Activated naive CD8-positive, alpha-beta T cell treated with anti-CD3 and anti-CD28 coated beads, Interleukin-2, amount 50 U/mL, for 16 hours (primary cell): ENCODE results near the gene VDR.

ENCODE experiments used
- DNase-seq: peaks from one replicate; pipeline ENCODE4 v3.0.0-alpha.2; 2020; ENCODE audit warnings: low read depth, low spot score

Gene VDR

DNA sequence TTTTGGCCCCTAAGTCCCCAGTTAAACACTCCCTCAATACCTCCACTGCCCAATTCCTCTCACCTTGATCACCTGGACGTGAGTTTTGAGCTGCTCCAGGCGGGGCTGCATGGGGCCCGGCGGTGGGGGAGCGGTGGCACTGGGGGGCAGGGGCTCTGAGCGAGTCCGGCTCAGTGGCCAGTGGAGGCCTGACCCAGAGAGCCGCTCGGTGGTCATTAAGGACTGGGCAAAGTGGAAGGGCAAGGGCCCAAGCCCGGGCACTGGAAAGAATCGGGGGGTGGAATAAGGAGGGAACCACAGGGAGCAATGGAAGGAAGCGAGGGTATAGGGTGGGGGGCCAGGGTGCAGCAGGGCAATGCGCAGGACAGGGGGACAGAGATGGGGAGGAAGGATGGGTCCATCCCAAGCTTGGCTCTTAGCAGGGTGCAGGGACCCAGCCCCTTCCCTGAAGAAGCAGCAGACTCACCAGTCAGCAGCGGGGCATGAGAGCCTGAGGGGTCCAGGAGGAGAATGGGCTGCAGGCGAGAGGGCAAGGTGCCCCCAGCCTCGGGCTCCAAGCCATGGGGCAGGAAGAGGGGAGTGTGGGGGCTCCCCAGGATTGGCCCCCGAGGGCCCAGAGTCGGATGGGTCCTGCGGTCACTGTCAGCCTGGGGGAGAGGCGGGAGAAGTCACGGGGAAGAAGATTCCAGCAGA lies 109.5 kb downstream of the VDR start:
- DNase-seq, result no peak

DNA sequence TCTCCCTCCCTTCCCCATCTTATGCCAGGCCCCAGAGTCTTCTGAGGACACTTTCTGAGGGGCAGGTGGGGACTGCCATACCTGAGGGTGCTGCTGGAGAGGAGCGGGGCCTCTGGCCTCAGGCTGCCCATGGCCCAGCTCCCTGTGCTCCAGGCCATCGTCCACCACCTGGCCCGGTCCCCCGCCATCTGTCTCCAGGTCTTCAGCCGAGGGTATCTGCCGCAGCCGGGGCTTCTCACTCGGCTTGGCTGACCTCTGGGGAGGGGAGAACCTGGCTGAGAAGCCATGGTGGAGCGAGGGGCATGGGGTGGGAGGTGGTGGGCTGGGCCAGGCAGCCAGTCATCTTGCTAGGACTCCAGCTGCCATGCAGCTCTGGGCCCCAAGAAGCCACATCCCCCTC lies 110.1 kb downstream of the VDR start:
- no peak for DNase-seq

DNA sequence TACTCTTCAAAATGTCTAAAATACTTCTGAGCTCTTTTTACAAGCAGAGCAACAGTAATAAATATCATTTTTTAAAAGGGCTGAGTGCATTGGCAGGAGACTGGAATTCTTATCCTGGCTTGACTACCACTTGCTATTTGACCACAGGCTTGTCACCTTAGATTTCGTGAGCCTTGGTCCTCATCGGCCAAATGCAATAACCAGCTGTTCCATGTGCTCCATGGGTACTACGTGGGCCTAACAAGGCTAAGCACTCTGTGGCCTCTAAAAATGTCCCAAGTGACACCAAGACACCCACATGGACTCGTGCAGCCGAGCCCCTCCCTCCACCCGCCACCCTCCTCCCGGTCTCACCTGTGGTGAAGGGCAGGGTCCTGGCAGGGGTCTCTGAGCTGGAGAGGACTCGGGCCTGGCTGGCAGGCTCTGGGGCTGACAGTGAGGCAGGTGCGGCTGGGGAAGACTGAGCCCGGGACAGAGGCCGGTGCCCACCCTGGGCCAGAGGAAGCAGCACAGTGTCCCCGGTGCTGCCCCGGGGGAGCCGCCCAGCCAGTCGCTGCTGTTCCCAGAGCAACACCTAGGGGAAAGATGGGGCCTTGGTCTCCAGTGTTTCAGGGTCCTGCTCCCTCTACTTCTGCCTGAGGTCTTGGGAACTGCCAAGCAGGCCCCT lies 111.6 kb downstream of the VDR start:
- no peak for DNase-seq

DNA sequence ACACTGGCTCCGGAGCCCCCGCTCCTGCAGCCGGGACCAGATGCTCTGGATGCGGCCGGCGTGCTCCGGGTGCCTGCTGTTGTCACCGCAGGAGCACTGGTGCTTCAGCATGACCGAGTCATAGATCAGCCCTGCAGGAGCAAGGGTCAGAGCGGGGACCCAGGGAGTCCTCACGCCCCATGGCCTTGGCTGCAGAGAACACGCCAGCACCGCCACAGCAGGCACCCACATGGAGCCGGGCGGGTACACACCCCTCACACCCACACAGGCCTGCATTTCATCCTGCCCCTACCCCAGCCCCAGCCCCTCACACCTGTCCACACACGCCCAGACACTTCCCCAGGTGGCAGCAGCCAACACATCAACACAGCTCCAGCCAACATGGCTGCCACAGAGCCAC lies 112.9 kb downstream of the VDR start:
- no peak for DNase-seq
